K562 (cell line): ENCODE results near the gene COG2. TPM values are rescaled to one million over a fixed set of nuclear protein-coding genes. Genes with fewer than 3 reads are reported as not detected.

ENCODE experiments used
- ATAC-seq: fragments of 200-7000 bp; cut with Tn5 transposase; 3 replicates; pipeline ENCODE4 v1.9.1; 2020; ENCODE audit warnings: moderate library complexity
- BruUV-seq: library from RNA; stranded (reverse); fragments of 400-500 nt; replicated peaks from 2 replicates; lab custom pipeline; 2021; lab: Mats Ljungman, UMichigan
- CTCF ChIA-PET: fragments of 300-600 bp; formaldehyde crosslinking; extraction: SDS; loops from one replicate; lab custom pipeline; 2021; ENCODE audit warnings: low intra/inter-chr PET ratio; lab: Yijun Ruan, JAX
- POLR2A ChIA-PET: fragments of 300-600, 350-650 bp; sonication (Branson Sonifier 250); formaldehyde crosslinking; extraction: SDS; loops from one replicate; lab custom pipeline; 2021; ENCODE audit warnings: antibody characterized with exemption, inconsistent platforms; lab: Yijun Ruan, JAX
- DNase-seq, 4 experiments: peaks; one replicate each; pipeline versions ENCODE4 v3.0.0 to v3.0.0-alpha.2; 2011 to 2018; ENCODE audit warnings: low spot score in 3 of 4, mixed read lengths in 3 of 4; ENCODE audit errors: extremely low read depth in 1 of 4
- FAIRE-seq: peaks from 2 replicates; lab custom pipeline; 2011; peaks lifted over from hg19 to GRCh38; lab: Jason Lieb, UNC
- H2AFZ ChIP-seq: 2 replicates; pipeline ENCODE4 v1.6.0; 2011; ENCODE audit warnings: low read depth, low read length, control low read depth, inconsistent platforms
- H3K27ac ChIP-seq: fragments of 200-600 bp; 3 replicates; pipeline ENCODE4 v1.8.0; 2011; ENCODE audit warnings: low read depth, mild to moderate bottlenecking, control low read depth, inconsistent platforms, low read length, moderate library complexity, mixed read lengths; ENCODE audit errors: extremely low read depth
- H3K27me3 ChIP-seq, 2 experiments: fragments of 300-600 bp in 1 of 2; 2 replicates in 1 of 2; 3 replicates in 1 of 2; pipeline versions ENCODE4 v1.6.0 to v1.8.0; 2011; ENCODE audit warnings: inconsistent platforms in 2 of 2, low read length in 2 of 2, mild to moderate bottlenecking in 1 of 2, mixed read lengths in 1 of 2, moderate library complexity in 1 of 2; ENCODE audit not compliant: control insufficient read depth in 2 of 2, insufficient read depth in 2 of 2
- H3K36me3 ChIP-seq: fragments of 300-600 bp; 3 replicates; pipeline ENCODE4 v1.8.0; 2011; ENCODE audit warnings: mild to moderate bottlenecking, low read length, inconsistent platforms; ENCODE audit not compliant: control insufficient read depth, insufficient read depth
- H3K4me1 ChIP-seq, 2 experiments: fragments of 200-600 bp in 1 of 2; replicated peaks in 1 of 2; 2 replicates in 1 of 2; 3 replicates in 1 of 2; pipeline versions ENCODE4 v1.5.1 to v1.8.0; 2011; ENCODE audit warnings: inconsistent platforms in 2 of 2, low read length in 2 of 2, mild to moderate bottlenecking in 1 of 2, mixed read lengths in 1 of 2, moderate library complexity in 1 of 2; ENCODE audit not compliant: control insufficient read depth in 2 of 2, insufficient read depth in 2 of 2
- H3K4me2 ChIP-seq: 2 replicates; pipeline ENCODE4 v1.6.1; 2011; ENCODE audit warnings: low read length, control low read depth, inconsistent platforms, mixed read lengths; ENCODE audit not compliant: insufficient read depth
- H3K4me3 ChIP-seq: fragments of 200-600 bp; sonication (generic), shearing (Covaris generic); 2 replicates; pipeline ENCODE4 v1.5.1; 2016; ENCODE audit warnings: control low read depth, inconsistent platforms
- H3K79me2 ChIP-seq: fragments of 200-600 bp; 3 replicates; pipeline ENCODE4 v1.8.0; 2011; ENCODE audit warnings: low read length, inconsistent platforms; ENCODE audit not compliant: control insufficient read depth, insufficient read depth
- H3K9ac ChIP-seq, 2 experiments: 2 replicates each; pipeline versions ENCODE4 v1.6.0 to v1.6.1; 2011; ENCODE audit warnings: low read depth in 2 of 2, low read length in 2 of 2, control low read depth in 1 of 2, inconsistent platforms in 1 of 2, mild to moderate bottlenecking in 1 of 2, mixed read lengths in 1 of 2; ENCODE audit not compliant: insufficient read depth in 1 of 2
- H3K9me1 ChIP-seq: one replicate; pipeline ENCODE4 v1.6.0; 2011; ENCODE audit warnings: inconsistent platforms, mild to moderate bottlenecking, low read length, moderate library complexity; ENCODE audit not compliant: control insufficient read depth, insufficient read depth
- H3K9me3 ChIP-seq: replicated peaks from 2 replicates; pipeline ENCODE4 v1.5.1; 2011; ENCODE audit warnings: low read depth, low read length, inconsistent platforms; ENCODE audit not compliant: control insufficient read depth, insufficient read depth
- H4K20me1 ChIP-seq: replicated peaks from 2 replicates; pipeline ENCODE4 v1.6.1; 2011; ENCODE audit warnings: low read length, inconsistent platforms, mixed read lengths; ENCODE audit not compliant: control insufficient read depth, insufficient read depth
- CEBPB ChIP-seq: fragments of 450-650 bp; IDR thresholded peaks from 2 replicates; pipeline ENCODE4 v1.6.1; 2016; ENCODE audit warnings: missing genetic modification characterization, missing compliant biosample characterization
- CEBPG ChIP-seq, 3 experiments: fragments of 200-800 bp in 1 of 3; sonication (Bioruptor generic) in 1 of 3; sonication (generic) in 1 of 3; formaldehyde crosslinking in 1 of 3; IDR thresholded peaks in 2 of 3; conservative IDR thresholded peaks in 1 of 3; 2 replicates each; pipeline versions ENCODE4 v1.6.1 to v1.8.0; 2016 to 2022; ENCODE audit warnings: missing compliant biosample characterization in 2 of 3, missing genetic modification characterization in 2 of 3, mild to moderate bottlenecking in 1 of 3, missing genetic modification reagents in 1 of 3
- SREBF1 ChIP-seq: fragments of 150-350 bp; IDR thresholded peaks from 2 replicates; pipeline ENCODE4 v1.6.1; 2014; ENCODE audit warnings: antibody characterized with exemption, low read depth, low read length, borderline replicate concordance
- ZNF561 ChIP-seq: fragments of 450-650 bp; formaldehyde crosslinking; conservative IDR thresholded peaks from 2 replicates; pipeline ENCODE4 v1.4.0; 2020; ENCODE audit warnings: mild to moderate bottlenecking, moderate library complexity
- WGBS: fragments of 100-300 bp; shearing (Covaris generic); methylation state at CpG from one replicate; pipeline ENCODE4 v1.1.6; 2016; ENCODE audit warnings: low coverage, mixed read lengths; ENCODE audit not compliant: insufficient coverage; ENCODE audit errors: missing lambda C conversion rate; 5-methylcytosine and 5-hydroxymethylcytosine counted together
- in situ Hi-C: fragments of 300-500 bp; cut with MboI; formaldehyde crosslinking; loops from 4 replicates; pipeline ENCODE4 v1.15.0; 2018; ENCODE audit warnings: inconsistent platforms, mixed read lengths
- intact Hi-C: fragments of 100-400 bp; cut with micrococcal nuclease; formaldehyde crosslinking; loops from 2 replicates; pipeline ENCODE4 v1.14.2; 2022
- polyA plus RNA-seq, 8 experiments: library from polyadenylated mRNA; depleted of rRNA in 4 of 8; stranded (reverse) in 5 of 8; unstranded in 3 of 8; fragments of >200 nt; fragmentation: Nextera tagmentation in 2 of 8; fragmentation: Illumina TruSeq in 1 of 8; extraction: Ambion mirVana in 2 of 8; extraction: Trizol in 1 of 8; gene quantifications; 2 replicates each; pipeline versions ENCODE4 v1.2.1 to v1.2.3, GENCODE V29; 2011 to 2014; ENCODE audit warnings: inconsistent platforms in 1 of 8, missing spikeins in 1 of 8
- total RNA-seq, 7 experiments: library from RNA; depleted of rRNA in 6 of 7; stranded (reverse); fragments of >200 nt in 6 of 7; fragmentation: Illumina TruSeq in 2 of 7; extraction: Trizol in 2 of 7; gene quantifications; 2 replicates each; pipeline versions ENCODE4 v1.2.1 to v1.2.3, GENCODE V29; 2011 to 2021; ENCODE audit warnings: low replicate concordance in 1 of 7
- TF ChIP-seq, protein P1 (sequence below), 2 experiments: fragments of 450-650 bp in 1 of 2; sonication (generic) in 1 of 2; formaldehyde crosslinking in 1 of 2; IDR thresholded peaks in 1 of 2; conservative IDR thresholded peaks in 1 of 2; 2 replicates each; pipeline versions ENCODE4 v1.6.1 to v1.8.1; 2016 to 2023; ENCODE audit warnings: mild to moderate bottlenecking in 2 of 2, moderate library complexity in 2 of 2, inconsistent platforms in 1 of 2, missing genetic modification reagents in 1 of 2

The COG2 gene
- total and polyA plus RNA-seq, 9 of the 15 experiments (the other 6 are each of a cell fraction or from before 2014, with no cell fraction given) = 22.0 to 51.7 (median 33.3) TPM

DNA sequence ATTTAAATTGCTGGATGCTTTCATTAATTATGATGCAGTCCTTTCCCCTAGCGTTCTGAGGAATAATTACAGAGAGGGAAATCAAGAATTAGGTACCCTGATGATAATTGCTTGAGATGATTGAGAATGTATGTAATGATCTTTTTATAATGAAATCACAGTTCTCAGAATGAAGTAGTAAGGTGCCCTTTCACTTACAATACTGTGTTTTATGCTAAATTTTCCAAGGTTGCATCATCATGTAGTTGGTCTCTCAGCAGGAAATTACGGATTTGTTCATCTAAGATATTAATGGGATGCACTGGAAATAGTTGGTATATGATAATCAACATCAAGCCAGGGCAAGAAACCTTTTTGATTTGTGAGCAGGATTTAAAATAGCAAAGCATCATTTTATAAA, 37.5 kb downstream of the COG2 start:
- ChIA-PET POLR2A (interaction anchor here (1.1 kb wide), 1 partner anchor 32 kb away, joined by 3 read pairs; no protein-coding TSS in a partner anchor), CTCF (no interaction called here)
- peaks cover 6% of the 10 kb centered on the region; the same call in 1 of the 2 replicates for H4K20me1 ChIP-seq
- H3K27me3 ChIP-seq = no peaks in the 10 kb centered on the region
- H2AFZ ChIP-seq = no peak overlapping the region
- BruUV-seq = no TSS peak
- in situ Hi-C loops (no loop called here), intact Hi-C loops (no loop called here)
- TF ChIP-seq ZNF561 (no peak), CEBPB (tag) (0 out of 2 replicates have a peak, but pooled peaks have one; percentile 31), SREBF1 (no peak), CEBPG (CRISPR knock-in tag; IDR thresholded peaks at IDR 0.05) (no peak), CEBPG (tag; conservative IDR thresholded peaks at IDR 0.05 in 1 of 2, IDR thresholded peaks at IDR 0.05 in 1 of 2) (peak; percentile 67 to 72)
- TF ChIP-seq, protein P1, sequence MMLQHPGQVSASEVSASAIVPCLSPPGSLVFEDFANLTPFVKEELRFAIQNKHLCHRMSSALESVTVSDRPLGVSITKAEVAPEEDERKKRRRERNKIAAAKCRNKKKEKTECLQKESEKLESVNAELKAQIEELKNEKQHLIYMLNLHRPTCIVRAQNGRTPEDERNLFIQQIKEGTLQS (IDR thresholded peaks at IDR 0.05) = peak; percentile 72
- TF ChIP-seq, protein P1 (CRISPR knock-in tag; conservative IDR thresholded peaks at IDR 0.05) = no peak
- H3K27ac ChIP-seq = no peak overlapping the region
- H3K4me3 ChIP-seq = no peak overlapping the region
- FAIRE-seq = no peak
- no peaks in the 10 kb centered on the region for H3K9me1 ChIP-seq
- peaks cover 3 to 15% of the 10 kb centered on the region in 2 experiments; a peak in 4 of 5 replicates for H3K4me1 ChIP-seq
- peaks cover 8% of the 10 kb centered on the region; the same call in 1 of the 2 replicates for H3K9me3 ChIP-seq
- peaks cover 84% of the 10 kb centered on the region for H3K36me3 ChIP-seq
- H3K79me2 ChIP-seq = no peaks in the 10 kb centered on the region; the same call in 2 of the 3 replicates
- no peak overlapping the region for H3K4me2 ChIP-seq
- WGBS = 86% methylated on average over 2 of the region's 2 CpGs
- H3K9ac ChIP-seq = no peak overlapping the region
- ATAC-seq = no peak
- no peak for DNase-seq
